Psoas muscle (tissue), 8 donors: ENCODE data around the gene ZNF860. TPM values are rescaled to one million over a fixed set of nuclear protein-coding genes. Genes with fewer than 3 reads are reported as not detected.

Experiments used
- ATAC-seq, 4 donors: fragments of 200-7000 bp; cut with Tn5 transposase; one replicate each; pipeline ENCODE4 v1.9.1; 2020; ENCODE audit warnings: moderate library complexity in 3 of 4, mild to moderate bottlenecking in 2 of 4
- DNase-seq, 2 donors: peaks; one replicate each; pipeline ENCODE4 v3.0.0-alpha.2; 2020
- H3K27ac ChIP-seq: fragments of 200-600 bp; one replicate; pipeline ENCODE4 v1.8.0; 2022
- H3K27me3 ChIP-seq, 3 donors: fragments of 200-600 bp in 1 of 3; one replicate each; pipeline versions ENCODE4 v1.6.1 to v1.8.0; 2013 to 2022; ENCODE audit warnings: low read length in 2 of 3, mild to moderate bottlenecking in 2 of 3, moderate library complexity in 1 of 3; ENCODE audit not compliant: insufficient read depth in 3 of 3
- H3K36me3 ChIP-seq, 2 donors: fragments of 200-600 bp in 1 of 2; one replicate each; pipeline versions ENCODE4 v1.6.1 to v1.8.0; 2013 to 2022; ENCODE audit warnings: low read depth in 1 of 2, mild to moderate bottlenecking in 1 of 2, moderate library complexity in 1 of 2; ENCODE audit not compliant: insufficient read depth in 1 of 2
- H3K4me1 ChIP-seq: fragments of 200-600 bp; one replicate; pipeline ENCODE4 v1.8.0; 2022
- H3K4me3 ChIP-seq: fragments of 200-600 bp; one replicate; pipeline ENCODE4 v1.8.0; 2022; ENCODE audit warnings: mild to moderate bottlenecking
- H3K9me3 ChIP-seq: fragments of 200-600 bp; one replicate; pipeline ENCODE4 v1.8.0; 2022
- WGBS, 3 donors: extraction: QIAGEN DNeasy Blood & Tissue Kit; methylation state at CpG; one replicate each; pipeline versions ENCODE4 v1.1.6 to v1.1.7; 2013; 5-methylcytosine and 5-hydroxymethylcytosine counted together
- intact Hi-C, 2 donors: fragments of 100-400 bp; cut with DNase I; formaldehyde crosslinking; loops; one replicate each; pipeline versions ENCODE4 v1.11.0 to v1.14.2; 2022
- polyA plus RNA-seq, 3 donors: library from polyadenylated mRNA; stranded (reverse); fragments of 200-250 nt; gene quantifications; one replicate each; pipeline ENCODE4 v1.2.3, GENCODE V29; 2013
- total RNA-seq, 4 donors: library from RNA; stranded (reverse); fragmentation: NEBNext Ultra II Directional in 2 of 4; extraction: Animal tissue kit (Norgen Biotek cat#: 25700) in 2 of 4; gene quantifications; one replicate each; pipeline versions ENCODE4 v1.2.1 to v1.2.4, GENCODE V29; 2021 to 2023
- TF ChIP-seq, protein P1 (sequence below): fragments of 200-600 bp; IDR thresholded peaks from one replicate; pipeline ENCODE4 v1.8.0; 2022; ENCODE audit warnings: antibody characterized with exemption
- donor health status: healthy with polysubstance abuse.
- donor health status: DM: no; HTN: no; CAD: no; lungs with moderate emphysema.
- donor health status: Bipolar disorder and iron deficiency.
- donor health status: healthy.
- donor health status: DM: yes; HTN: yes; CAD: no.
- donor health status: DM: no; HTN: no; CAD: no.
- donor health status: DM: no; HTN: no; CAD: no.
- donor health status: DM: yes; HTN: yes; CAD: no.

The ZNF860 gene
- total and polyA plus RNA-seq, 7 donors, result 0.01 to 0.08 (median 0.05) TPM; not detected in 4

DNA sequence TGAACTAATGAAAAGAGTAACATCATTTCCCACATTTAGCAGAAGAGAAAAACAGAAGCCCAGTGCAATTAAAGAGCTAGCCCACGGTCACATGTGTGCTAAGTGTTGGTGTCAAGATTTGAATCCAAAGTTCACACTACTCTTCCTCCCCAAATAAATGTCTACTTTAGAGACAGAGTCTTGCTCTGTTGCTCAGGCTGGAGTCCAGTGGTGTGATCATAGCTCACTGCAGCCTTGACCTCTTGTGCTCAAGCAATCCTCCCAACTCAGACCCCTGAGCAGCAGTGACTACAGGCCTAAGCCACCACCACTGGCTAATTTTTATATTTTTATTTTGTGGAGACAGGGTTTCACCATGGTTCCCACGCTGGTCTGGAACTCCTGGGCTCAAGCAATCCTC is 5.2 kb upstream of the ZNF860 start:
- H3K4me1 ChIP-seq, result peaks cover 13% of the 10 kb centered on the region
- TF ChIP-seq, protein P1, sequence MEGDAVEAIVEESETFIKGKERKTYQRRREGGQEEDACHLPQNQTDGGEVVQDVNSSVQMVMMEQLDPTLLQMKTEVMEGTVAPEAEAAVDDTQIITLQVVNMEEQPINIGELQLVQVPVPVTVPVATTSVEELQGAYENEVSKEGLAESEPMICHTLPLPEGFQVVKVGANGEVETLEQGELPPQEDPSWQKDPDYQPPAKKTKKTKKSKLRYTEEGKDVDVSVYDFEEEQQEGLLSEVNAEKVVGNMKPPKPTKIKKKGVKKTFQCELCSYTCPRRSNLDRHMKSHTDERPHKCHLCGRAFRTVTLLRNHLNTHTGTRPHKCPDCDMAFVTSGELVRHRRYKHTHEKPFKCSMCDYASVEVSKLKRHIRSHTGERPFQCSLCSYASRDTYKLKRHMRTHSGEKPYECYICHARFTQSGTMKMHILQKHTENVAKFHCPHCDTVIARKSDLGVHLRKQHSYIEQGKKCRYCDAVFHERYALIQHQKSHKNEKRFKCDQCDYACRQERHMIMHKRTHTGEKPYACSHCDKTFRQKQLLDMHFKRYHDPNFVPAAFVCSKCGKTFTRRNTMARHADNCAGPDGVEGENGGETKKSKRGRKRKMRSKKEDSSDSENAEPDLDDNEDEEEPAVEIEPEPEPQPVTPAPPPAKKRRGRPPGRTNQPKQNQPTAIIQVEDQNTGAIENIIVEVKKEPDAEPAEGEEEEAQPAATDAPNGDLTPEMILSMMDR, result no peak
- ATAC-seq, result no peak
- H3K27ac ChIP-seq, result no peak overlapping the region
- no peaks in the 10 kb centered on the region for H3K9me3 ChIP-seq
- H3K36me3 ChIP-seq, result no peaks in the 10 kb centered on the region
- no peak for DNase-seq
- H3K27me3 ChIP-seq, result peaks cover 0 to 16% (median 1%) of the 10 kb centered on the region in 3 donors
- WGBS, 3 donors, result 93 to 95% (median 94%) methylated on average over 2 of the region's 2 CpGs
- no peak overlapping the region for H3K4me3 ChIP-seq
- intact Hi-C loops, result no loop called here

DNA sequence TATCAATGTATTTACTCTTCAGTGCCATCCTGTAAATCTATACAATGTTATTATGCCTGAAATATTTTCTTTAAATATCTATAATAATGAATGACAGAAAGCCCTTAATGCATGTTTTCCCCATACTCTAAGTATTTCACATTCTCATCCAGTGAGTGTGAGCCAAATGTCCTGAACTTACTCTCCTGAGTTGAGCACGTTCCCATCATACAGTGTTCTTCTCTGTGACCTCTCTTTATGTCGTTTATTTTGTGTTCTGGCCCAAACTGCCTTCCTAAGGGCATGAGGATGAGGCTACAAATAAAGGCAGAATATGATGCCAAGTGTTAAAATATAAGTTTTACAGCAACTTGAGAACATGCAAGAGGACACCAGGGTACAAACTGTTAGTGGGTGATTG is 3.8 kb upstream of the ZNF860 start:
- Histone ChIP-seq H3K4me3 (no peak overlapping the region), H3K27me3 (peaks cover 0 to 16% (median 1%) of the 10 kb centered on the region in 3 donors), H3K4me1 (peaks cover 13% of the 10 kb centered on the region), H3K9me3 (no peaks in the 10 kb centered on the region), H3K36me3 (no peaks in the 10 kb centered on the region), H3K27ac (no peak overlapping the region)
- ATAC-seq, result no peak
- WGBS, 3 donors, result 80 to 91% (median 80%) methylated on average over 2 of the region's 2 CpGs
- intact Hi-C loops, result no loop called here
- TF ChIP-seq, protein P1, result no peak
- no peak for DNase-seq

DNA sequence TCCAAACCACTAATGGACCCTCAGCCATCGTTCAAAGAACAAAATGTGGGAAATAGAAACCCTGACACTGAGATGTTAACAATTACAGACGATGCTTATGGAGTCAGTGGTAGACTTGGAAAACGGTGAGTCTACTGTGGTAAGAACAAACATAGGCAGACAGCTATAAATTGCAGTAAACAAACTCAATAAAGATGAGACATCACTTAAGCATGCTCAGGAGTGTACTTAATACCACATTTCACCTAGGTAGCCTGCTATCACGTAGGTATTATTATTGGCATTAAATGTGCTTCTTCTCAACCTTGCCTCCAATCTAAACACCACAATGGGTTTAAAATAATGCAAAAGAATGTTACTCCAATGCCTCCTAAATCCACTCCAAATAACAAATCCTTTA is 3.0 kb upstream of the ZNF860 start:
- intact Hi-C loops, result no loop called here
- DNase-seq, result no peak
- ATAC-seq, result no peak
- Histone ChIP-seq H3K9me3 (no peaks in the 10 kb centered on the region), H3K4me3 (no peak overlapping the region), H3K27me3 (peaks cover 0 to 16% (median 1%) of the 10 kb centered on the region in 3 donors), H3K27ac (no peak overlapping the region), H3K4me1 (peaks cover 13% of the 10 kb centered on the region), H3K36me3 (no peaks in the 10 kb centered on the region)
- TF ChIP-seq, protein P1, result no peak
- 91 to 94% (median 92%) methylated on average over 4 of the region's 4 CpGs for WGBS, 3 donors

DNA sequence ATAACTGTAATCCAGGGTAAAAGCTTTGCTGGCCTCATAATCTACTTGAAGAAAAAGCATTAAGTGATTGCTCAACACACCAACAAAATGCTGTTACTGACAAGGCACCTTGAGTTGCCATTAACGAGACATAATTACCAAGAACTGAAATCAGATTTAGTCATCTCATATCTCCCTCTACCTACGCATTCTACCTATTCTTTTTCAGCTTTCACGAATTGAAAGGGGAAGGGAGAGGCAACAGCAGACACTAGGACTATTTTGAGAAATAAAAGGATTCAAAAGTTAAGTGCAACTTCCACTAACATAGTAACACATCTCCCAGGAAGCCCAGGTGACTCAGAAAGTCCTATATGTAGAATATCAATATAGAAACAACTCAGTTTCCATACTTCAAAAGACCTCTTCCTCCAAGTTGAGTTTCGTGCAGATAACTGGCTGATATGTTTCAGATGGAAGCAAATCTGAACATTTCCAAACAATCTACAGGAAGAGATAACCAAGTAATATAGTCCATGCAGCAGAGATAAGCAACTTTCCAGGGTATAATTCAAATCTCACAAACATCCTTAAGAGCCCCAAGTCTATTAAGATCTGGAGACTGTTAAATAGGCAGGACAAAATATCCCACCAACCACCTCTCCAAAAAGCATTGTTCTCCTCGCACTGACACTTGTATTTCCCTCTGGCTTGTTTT is 2.4 kb upstream of the ZNF860 start:
- H3K27ac ChIP-seq, result no peak overlapping the region
- H3K4me1 ChIP-seq, result peaks cover 13% of the 10 kb centered on the region
- intact Hi-C loops, result no loop called here
- ATAC-seq (no peak), DNase-seq (no peak)
- WGBS, 3 donors, result 77 to 85% (median 82%) methylated on average over 5 of the region's 5 CpGs
- H3K9me3 ChIP-seq, result no peaks in the 10 kb centered on the region
- TF ChIP-seq, protein P1, result no peak
- H3K4me3 ChIP-seq, result peak overlapping the region; percentile 74
- H3K36me3 ChIP-seq, result no peaks in the 10 kb centered on the region
- peaks cover 0 to 16% (median 1%) of the 10 kb centered on the region in 3 donors for H3K27me3 ChIP-seq
